Activated naive CD8-positive, alpha-beta T cell treated with anti-CD3 and anti-CD28 coated beads, Interleukin-2, amount 10 ng/mL, durations not matched to agents 7 days and 5 days (primary cell): ENCODE data around the gene SCN1B. TPM values are rescaled to one million over a fixed set of nuclear protein-coding genes. Genes with fewer than 3 reads are reported as not detected.
"Not testable (repeated sequence)": the region's sequence is repeated elsewhere in the genome, so short reads cannot be mapped to it uniquely, and the experiment has no call there.

Experiments used
- ATAC-seq: fragments of 150-1000 bp; cut with Tn5 transposase; one replicate; pipeline ENCODE4 v1.10.0; 2021; ENCODE audit warnings: low read depth, moderate library complexity
- POLR2A ChIA-PET: fragments of 350-600 bp; sonication (Branson Sonifier 250); formaldehyde crosslinking; loops from one replicate; lab custom pipeline; 2021; ENCODE audit warnings: antibody characterized with exemption; lab: Charles Lee
- DNase-seq: peaks from one replicate; pipeline ENCODE4 v3.0.0; 2021
- H3K27ac Mint-ChIP-seq: one replicate; pipeline ENCODE4 v1.8.0; 2022; ENCODE audit warnings: mild to moderate bottlenecking, mixed read lengths
- H3K27me3 Mint-ChIP-seq: one replicate; pipeline ENCODE4 v1.8.0; 2022; ENCODE audit warnings: mild to moderate bottlenecking, moderate library complexity, mixed read lengths
- H3K36me3 Mint-ChIP-seq: one replicate; pipeline ENCODE4 v1.8.0; 2021; ENCODE audit warnings: mild to moderate bottlenecking, mixed read lengths
- H3K4me1 Mint-ChIP-seq: one replicate; pipeline ENCODE4 v1.8.0; 2021; ENCODE audit warnings: mixed read lengths
- H3K4me3 Mint-ChIP-seq: one replicate; pipeline ENCODE4 v1.8.0; 2022; ENCODE audit warnings: mild to moderate bottlenecking, moderate library complexity, mixed read lengths
- H3K9me3 Mint-ChIP-seq: one replicate; pipeline ENCODE4 v1.8.0; 2021; ENCODE audit warnings: mixed read lengths
- total RNA-seq, 2 experiments: library from RNA; stranded (reverse); gene quantifications; one replicate each; pipeline ENCODE4 v1.2.3, GENCODE V29; 2021

SCN1B gene
- total RNA-seq, 2 experiments from 2014 or later = 0.85 to 1.2 TPM

DNA sequence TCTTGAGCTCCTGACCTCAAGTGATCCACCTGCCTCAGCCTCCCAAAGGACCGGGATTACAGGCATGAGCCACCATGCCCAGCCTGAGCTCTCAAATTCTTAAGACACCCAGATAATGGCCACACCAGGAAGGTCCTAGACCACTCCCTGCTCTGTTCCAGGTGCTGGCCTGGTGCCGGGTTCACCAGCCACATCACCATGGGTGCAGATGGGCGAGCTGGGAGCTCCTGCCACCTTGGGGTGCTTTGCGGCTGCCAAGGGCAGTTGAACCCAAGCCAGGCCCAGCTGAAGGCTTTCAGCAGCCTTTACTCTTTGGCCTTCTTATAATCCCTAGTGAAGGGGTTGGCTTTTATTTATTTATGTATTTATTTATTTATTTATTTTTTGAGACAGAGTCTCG, 16.2 kb downstream of the SCN1B start:
- no peaks in the 10 kb centered on the region for H3K9me3 Mint-ChIP-seq
- H3K4me3 Mint-ChIP-seq = no peak overlapping the region
- H3K27me3 Mint-ChIP-seq = no peaks in the 10 kb centered on the region
- DNase-seq (no peak), ATAC-seq (no peak)
- POLR2A ChIA-PET = interaction anchor here (0.6 kb wide), 1 partner anchor 774 kb away, joined by 3 read pairs; no protein-coding TSS in a partner anchor
- no peak overlapping the region for H3K27ac Mint-ChIP-seq
- H3K4me1 Mint-ChIP-seq = peaks cover 14% of the 10 kb centered on the region
- no peaks in the 10 kb centered on the region for H3K36me3 Mint-ChIP-seq

DNA sequence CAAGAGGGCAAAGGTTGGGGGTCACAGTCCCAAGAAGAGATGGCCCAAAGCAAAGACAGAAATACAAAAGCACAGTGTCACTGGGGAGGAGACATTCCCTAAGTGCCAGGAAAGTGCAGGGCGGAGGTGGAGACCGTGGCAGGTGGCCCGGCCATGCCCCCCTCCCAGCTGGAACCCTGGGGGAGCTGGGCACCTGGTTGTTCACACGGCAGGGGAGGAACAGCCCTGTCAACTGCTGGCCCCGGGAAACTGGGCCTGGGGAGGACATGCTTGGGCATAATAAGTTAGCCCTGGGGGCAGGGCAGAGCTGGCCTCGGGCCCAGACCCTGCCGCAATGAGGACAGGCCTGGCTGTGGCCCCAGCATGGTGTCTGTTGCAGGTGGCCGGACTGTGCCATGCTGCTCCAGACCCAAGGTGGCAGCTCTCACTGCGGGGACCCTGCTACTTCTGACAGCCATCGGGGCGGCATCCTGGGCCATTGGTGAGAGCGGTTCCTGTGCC, 18.7 kb downstream of the SCN1B start:
- Mint-ChIP-seq H3K27ac (no peak overlapping the region), H3K27me3 (no peaks in the 10 kb centered on the region), H3K36me3 (no peaks in the 10 kb centered on the region), H3K4me3 (no peak overlapping the region), H3K4me1 (peaks cover 12% of the 10 kb centered on the region), H3K9me3 (no peaks in the 10 kb centered on the region)
- ATAC-seq (no peak), DNase-seq (no peak)
- POLR2A ChIA-PET = no interaction called here

DNA sequence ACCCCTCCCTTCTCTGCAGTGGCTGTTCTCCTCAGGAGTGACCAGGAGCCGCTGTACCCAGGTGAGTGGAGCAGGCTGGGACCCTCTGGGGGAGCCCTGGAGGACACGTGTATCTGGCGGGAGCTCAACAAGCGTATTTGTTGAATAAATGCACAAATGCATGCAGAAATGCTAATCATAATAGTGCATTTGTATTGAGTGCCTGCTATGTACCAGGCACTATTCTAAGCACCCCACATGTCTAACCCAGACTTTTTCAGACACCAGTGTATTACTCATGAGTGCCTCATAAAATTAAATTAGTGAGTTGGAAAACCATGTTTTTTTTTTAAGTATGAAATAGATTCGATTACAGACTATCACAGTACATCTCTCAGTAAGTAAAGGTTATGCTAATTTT, 19.2 kb downstream of the SCN1B start:
- Mint-ChIP-seq H3K4me3 (no peak overlapping the region), H3K27ac (no peak overlapping the region), H3K4me1 (peaks cover 12% of the 10 kb centered on the region), H3K9me3 (no peaks in the 10 kb centered on the region), H3K36me3 (no peaks in the 10 kb centered on the region), H3K27me3 (no peaks in the 10 kb centered on the region)
- DNase-seq = no peak
- ATAC-seq = no peak
- POLR2A ChIA-PET = no interaction called here

- ATAC-seq, H3K4me1 Mint-ChIP-seq, H3K27ac Mint-ChIP-seq: not testable (repeated sequence)
Measured at GRCh38 chr19:35050662-35051061, 20.4 kb downstream of the SCN1B start.

DNA sequence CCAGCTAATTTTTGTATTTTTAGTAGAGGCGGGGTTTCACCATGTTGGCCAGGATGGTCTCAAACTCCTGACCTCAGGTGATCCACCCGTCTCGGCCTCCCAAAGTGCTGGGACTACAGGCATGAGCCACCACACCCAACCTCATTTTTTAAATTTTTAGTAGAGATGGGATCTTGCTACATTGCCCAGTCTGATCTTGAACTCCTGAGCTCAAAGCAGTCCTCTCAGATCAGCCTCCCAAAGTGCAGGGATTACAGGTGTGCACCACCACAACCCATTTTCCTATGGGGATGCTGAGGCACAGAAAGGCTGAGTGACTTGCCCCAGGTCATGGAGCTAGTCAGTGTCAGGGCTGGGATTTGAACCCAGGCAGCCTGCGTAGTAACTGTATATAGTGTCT, 21.0 kb downstream of the SCN1B start:
- not testable (repeated sequence) for H3K4me3 Mint-ChIP-seq, H3K27ac Mint-ChIP-seq, H3K27me3 Mint-ChIP-seq, H3K4me1 Mint-ChIP-seq, H3K36me3 Mint-ChIP-seq, ATAC-seq, DNase-seq, H3K9me3 Mint-ChIP-seq
- POLR2A ChIA-PET = interaction anchor here (0.7 kb wide), 1 partner anchor 122 kb away, joined by 5 read pairs; no protein-coding TSS in a partner anchor

More at GRCh38 chr19:35050662-35051061, 20.4 kb downstream of the SCN1B start:
- not testable (repeated sequence) for H3K27me3 Mint-ChIP-seq, H3K36me3 Mint-ChIP-seq, H3K9me3 Mint-ChIP-seq, DNase-seq, H3K4me3 Mint-ChIP-seq
- POLR2A ChIA-PET = interaction anchor here (0.7 kb wide), 1 partner anchor 121 kb away, joined by 5 read pairs; no protein-coding TSS in a partner anchor

GRCh38 chr19:35051796-35052195, 21.5 kb downstream of the SCN1B start:
- H3K9me3 Mint-ChIP-seq = no peaks in the 10 kb centered on the region

GRCh38 chr19:35052599-35053190, 22.4 kb downstream of the SCN1B start:
- POLR2A ChIA-PET = interaction anchor here (0.6 kb wide), 1 partner anchor 59 kb away, joined by 3 read pairs; no protein-coding TSS in a partner anchor
- DNase-seq = no peak
- H3K36me3 Mint-ChIP-seq = no peaks in the 10 kb centered on the region
- H3K4me3 Mint-ChIP-seq = no peak overlapping the region
- H3K27me3 Mint-ChIP-seq = peaks cover 3% of the 10 kb centered on the region
- no peak for ATAC-seq
- H3K9me3 Mint-ChIP-seq = no peaks in the 10 kb centered on the region
- no peaks in the 10 kb centered on the region for H3K4me1 Mint-ChIP-seq
- H3K27ac Mint-ChIP-seq = no peak overlapping the region

More at GRCh38 chr19:35051796-35052195, 21.5 kb downstream of the SCN1B start:
- ATAC-seq (no peak), DNase-seq (no peak)
- Mint-ChIP-seq H3K27me3 (peaks cover 3% of the 10 kb centered on the region), H3K4me1 (no peaks in the 10 kb centered on the region), H3K4me3 (no peak overlapping the region), H3K27ac (no peak overlapping the region), H3K36me3 (no peaks in the 10 kb centered on the region)
- POLR2A ChIA-PET = no interaction called here

GRCh38 chr19:35053667-35054293, 23.5 kb downstream of the SCN1B start:
- DNase-seq = no peak
- no peak for ATAC-seq
- POLR2A ChIA-PET = no interaction called here
- Mint-ChIP-seq H3K27me3 (peaks cover 3% of the 10 kb centered on the region), H3K9me3 (no peaks in the 10 kb centered on the region), H3K36me3 (no peaks in the 10 kb centered on the region), H3K27ac (no peak overlapping the region), H3K4me1 (no peaks in the 10 kb centered on the region), H3K4me3 (no peak overlapping the region)

DNA sequence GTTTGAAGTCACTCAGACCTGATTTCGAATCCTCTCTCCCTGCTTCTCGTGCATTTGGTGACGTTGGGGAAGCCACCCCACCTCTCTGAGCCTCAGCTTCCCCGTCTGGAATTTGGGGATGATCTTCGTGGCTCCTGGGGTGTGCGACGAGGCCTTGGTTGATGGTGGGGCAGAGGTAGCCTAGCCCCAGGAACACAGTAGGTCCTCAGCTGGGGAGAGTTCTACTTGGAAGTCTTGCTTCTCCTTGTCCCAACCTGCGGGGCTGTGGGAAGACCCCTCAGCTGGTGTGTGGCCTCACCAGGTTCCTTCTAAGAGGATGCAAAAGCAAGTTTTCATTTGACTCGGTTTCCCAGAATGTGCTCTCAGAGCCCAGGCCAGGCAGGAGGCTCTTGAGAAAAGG, 24.4 kb downstream of the SCN1B start:
- Mint-ChIP-seq H3K9me3 (no peaks in the 10 kb centered on the region), H3K27ac (no peak overlapping the region), H3K27me3 (peaks cover 3% of the 10 kb centered on the region), H3K4me3 (no peak overlapping the region), H3K36me3 (no peaks in the 10 kb centered on the region), H3K4me1 (no peaks in the 10 kb centered on the region)
- ATAC-seq (no peak), DNase-seq (no peak)
- POLR2A ChIA-PET = no interaction called here

- Mint-ChIP-seq H3K9me3 (no peaks in the 10 kb centered on the region), H3K27me3 (peaks cover 3% of the 10 kb centered on the region), H3K4me3 (no peak overlapping the region), H3K27ac (no peak overlapping the region), H3K4me1 (no peaks in the 10 kb centered on the region), H3K36me3 (no peaks in the 10 kb centered on the region)
- ATAC-seq = peak; percentile 58
- no peak for DNase-seq
- POLR2A ChIA-PET = interaction anchor here (0.5 kb wide), 1 partner anchor 39 kb away, joined by 4 read pairs; no protein-coding TSS in a partner anchor
Measured at GRCh38 chr19:35055715-35056179, 25.5 kb downstream of the SCN1B start.

- H3K27ac Mint-ChIP-seq = no peak overlapping the region
- H3K36me3 Mint-ChIP-seq = no peaks in the 10 kb centered on the region
- POLR2A ChIA-PET = no interaction called here
- H3K27me3 Mint-ChIP-seq = peaks cover 3% of the 10 kb centered on the region
- H3K9me3 Mint-ChIP-seq = no peaks in the 10 kb centered on the region
- no peak for DNase-seq
- H3K4me1 Mint-ChIP-seq = no peaks in the 10 kb centered on the region
- no peak overlapping the region for H3K4me3 Mint-ChIP-seq
- no peak for ATAC-seq
Measured at GRCh38 chr19:35056513-35057063, 26.3 kb downstream of the SCN1B start.

- H3K4me1 Mint-ChIP-seq = no peaks in the 10 kb centered on the region
- H3K27ac Mint-ChIP-seq = no peak overlapping the region
- DNase-seq (no peak), ATAC-seq (no peak)
- no peaks in the 10 kb centered on the region for H3K36me3 Mint-ChIP-seq
- H3K9me3 Mint-ChIP-seq = no peaks in the 10 kb centered on the region
- POLR2A ChIA-PET = no interaction called here
- peaks cover 8% of the 10 kb centered on the region for H3K27me3 Mint-ChIP-seq
- no peak overlapping the region for H3K4me3 Mint-ChIP-seq
Measured at GRCh38 chr19:35058370-35058769, 28.1 kb downstream of the SCN1B start.

GRCh38 chr19:35059006-35059798, 28.9 kb downstream of the SCN1B start:
- no peaks in the 10 kb centered on the region for H3K36me3 Mint-ChIP-seq
- H3K9me3 Mint-ChIP-seq = no peaks in the 10 kb centered on the region
- POLR2A ChIA-PET = interaction anchor here (0.7 kb wide), 1 partner anchor 82 kb away, joined by 3 read pairs; no protein-coding TSS in a partner anchor
- DNase-seq = no peak
- no peaks in the 10 kb centered on the region for H3K4me1 Mint-ChIP-seq
- no peak overlapping the region for H3K27ac Mint-ChIP-seq
- no peak overlapping the region for H3K4me3 Mint-ChIP-seq
- ATAC-seq = no peak
- H3K27me3 Mint-ChIP-seq = peaks cover 12% of the 10 kb centered on the region
